Spleen (tissue), 7 donors: ENCODE data around the gene MMP11.

Experiments used
- POLR2A ChIP-seq, 3 donors: fragments of 450-650 bp; IDR thresholded peaks; one replicate each; pipeline ENCODE4 v1.5.1; 2017; ENCODE audit warnings: antibody characterized with exemption in 3 of 3, mild to moderate bottlenecking in 1 of 3
- TF ChIP-seq, protein P1 (sequence below), 11 experiments: fragments of 200-600 bp in 7 of 11; fragments of 450-650 bp in 4 of 11; sonication (generic) in 4 of 11; IDR thresholded peaks in 8 of 11; conservative IDR thresholded peaks in 3 of 11; 1 replicate in 7 of 11; 2 replicates in 4 of 11; pipeline versions ENCODE4 v1.4.0 to v1.8.0; 2016 to 2021; ENCODE audit warnings: antibody characterized with exemption in 11 of 11, inconsistent platforms in 4 of 11, mild to moderate bottlenecking in 1 of 11
- donor health status: DM: no; HTN: no; CAD: no; lungs with moderate emphysema.
- donor health status: DM: no; HTN: no; CAD: no.
- donor health status: DM: no; HTN: no; CAD: no.

DNA sequence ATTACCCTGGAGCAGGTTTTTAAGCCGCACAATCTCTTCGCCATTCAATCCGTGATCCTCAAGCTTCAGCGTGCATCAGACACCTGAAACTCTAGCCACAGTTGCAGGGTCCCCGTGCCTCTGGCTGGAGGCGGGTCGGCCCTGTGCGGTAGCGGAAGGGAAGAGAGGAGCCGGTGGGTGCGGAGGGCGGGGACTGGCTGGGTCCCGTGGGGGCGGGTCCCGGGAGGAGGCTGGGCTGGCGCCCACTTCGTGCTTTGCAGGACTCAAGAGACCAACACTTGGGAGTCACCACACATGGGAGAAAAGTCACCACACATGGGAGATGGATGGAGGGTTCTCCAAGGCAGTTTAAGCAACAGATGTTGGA is 9.1 kb upstream of the MMP11 start:
- TF ChIP-seq POLR2A (IDR thresholded peaks at IDR 0.05) = no peak
- TF ChIP-seq, protein P1, sequence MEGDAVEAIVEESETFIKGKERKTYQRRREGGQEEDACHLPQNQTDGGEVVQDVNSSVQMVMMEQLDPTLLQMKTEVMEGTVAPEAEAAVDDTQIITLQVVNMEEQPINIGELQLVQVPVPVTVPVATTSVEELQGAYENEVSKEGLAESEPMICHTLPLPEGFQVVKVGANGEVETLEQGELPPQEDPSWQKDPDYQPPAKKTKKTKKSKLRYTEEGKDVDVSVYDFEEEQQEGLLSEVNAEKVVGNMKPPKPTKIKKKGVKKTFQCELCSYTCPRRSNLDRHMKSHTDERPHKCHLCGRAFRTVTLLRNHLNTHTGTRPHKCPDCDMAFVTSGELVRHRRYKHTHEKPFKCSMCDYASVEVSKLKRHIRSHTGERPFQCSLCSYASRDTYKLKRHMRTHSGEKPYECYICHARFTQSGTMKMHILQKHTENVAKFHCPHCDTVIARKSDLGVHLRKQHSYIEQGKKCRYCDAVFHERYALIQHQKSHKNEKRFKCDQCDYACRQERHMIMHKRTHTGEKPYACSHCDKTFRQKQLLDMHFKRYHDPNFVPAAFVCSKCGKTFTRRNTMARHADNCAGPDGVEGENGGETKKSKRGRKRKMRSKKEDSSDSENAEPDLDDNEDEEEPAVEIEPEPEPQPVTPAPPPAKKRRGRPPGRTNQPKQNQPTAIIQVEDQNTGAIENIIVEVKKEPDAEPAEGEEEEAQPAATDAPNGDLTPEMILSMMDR (IDR thresholded peaks at IDR 0.05 in 8 of 11, conservative IDR thresholded peaks at IDR 0.05 in 3 of 11) = no peak
